DOHH2 (cell line): ENCODE measurements around the gene CALML3.

Experiments
- H3F3A ChIP-seq: fragments of 200-600 bp; sonication (generic), shearing (Covaris generic); 2 replicates; pipeline ENCODE4 v1.6.0; 2016; ENCODE audit warnings: antibody characterized with exemption, mild to moderate bottlenecking; ENCODE audit not compliant: control insufficient read depth, insufficient read depth
- H3K27ac ChIP-seq: fragments of 200-600 bp; sonication (generic); 2 replicates; pipeline ENCODE4 v1.5.1; 2014; ENCODE audit warnings: low read depth, mild to moderate bottlenecking, low read length, moderate library complexity
- H3K27me3 ChIP-seq: fragments of 200-600 bp; sonication (generic); 2 replicates; pipeline ENCODE4 v1.6.1; 2014; ENCODE audit warnings: mild to moderate bottlenecking, low read length, mixed read lengths; ENCODE audit not compliant: control insufficient read depth
- H3K36me3 ChIP-seq: fragments of 200-600 bp; sonication (generic); 2 replicates; pipeline ENCODE4 v1.6.1; 2014; ENCODE audit warnings: mild to moderate bottlenecking, low read length, moderate library complexity, mixed read lengths; ENCODE audit not compliant: control insufficient read depth
- H3K4me1 ChIP-seq: fragments of 200-600 bp; sonication (generic); 2 replicates; pipeline ENCODE4 v1.6.1; 2014; ENCODE audit warnings: mild to moderate bottlenecking, low read length, mixed read lengths; ENCODE audit not compliant: control insufficient read depth
- H3K4me2 ChIP-seq: fragments of 200-600 bp; sonication (generic); 2 replicates; pipeline ENCODE4 v1.6.0; 2014; ENCODE audit warnings: mild to moderate bottlenecking, low read length, moderate library complexity
- H3K4me3 ChIP-seq: fragments of 200-600 bp; sonication (generic); 2 replicates; pipeline ENCODE4 v1.5.1; 2014; ENCODE audit warnings: mild to moderate bottlenecking, low read length, mixed read lengths
- H3K79me2 ChIP-seq: fragments of 200-600 bp; sonication (generic); 2 replicates; pipeline ENCODE4 v1.6.1; 2014; ENCODE audit warnings: mild to moderate bottlenecking, low read length, mixed read lengths; ENCODE audit not compliant: control insufficient read depth
- H3K9me2 ChIP-seq: fragments of 200-600 bp; sonication (generic); replicated peaks from 2 replicates; pipeline ENCODE4 v1.6.1; 2014; ENCODE audit warnings: mild to moderate bottlenecking, low read length, mixed read lengths; ENCODE audit not compliant: control insufficient read depth
- H3K9me3 ChIP-seq: fragments of 200-600 bp; sonication (generic); 2 replicates; pipeline ENCODE4 v1.6.1; 2014; ENCODE audit warnings: antibody characterized with exemption, low read length, mixed read lengths; ENCODE audit not compliant: control insufficient read depth, insufficient read depth
- H4K20me1 ChIP-seq: fragments of 200-600 bp; sonication (generic); 2 replicates; pipeline ENCODE4 v1.6.0; 2014; ENCODE audit warnings: low read depth, mild to moderate bottlenecking, antibody characterized with exemption, low read length, moderate library complexity; ENCODE audit not compliant: control insufficient read depth, insufficient read depth
- CTCF ChIP-seq: fragments of 200-600 bp; sonication (generic); IDR thresholded peaks from one replicate; pipeline ENCODE4 v1.5.1; 2014; ENCODE audit warnings: antibody characterized with exemption, mild to moderate bottlenecking, low read depth, low read length; ENCODE audit not compliant: poor library complexity, severe bottlenecking
- EZH2phosphoT487 ChIP-seq: fragments of 200-600 bp; sonication (generic); IDR thresholded peaks from 2 replicates; pipeline ENCODE4 v1.6.1; 2017; ENCODE audit warnings: borderline replicate concordance, mild to moderate bottlenecking, antibody characterized with exemption, low read length, moderate library complexity, mixed read lengths

CALML3 gene

GRCh38 chr10:5515948-5516761, 8.6 kb upstream of the CALML3 start:
- H3K36me3 ChIP-seq = no peaks in the 10 kb centered on the region
- no peak overlapping the region for H3K27ac ChIP-seq
- H3K27me3 ChIP-seq = peaks cover 13% of the 10 kb centered on the region; the same call in 1 of the 2 replicates
- no peaks in the 10 kb centered on the region for H3K4me1 ChIP-seq
- no peak overlapping the region for H3K4me2 ChIP-seq
- no peaks in the 10 kb centered on the region for H3F3A ChIP-seq
- TF ChIP-seq EZH2phosphoT487 = no peak
- TF ChIP-seq CTCF = no peak
- H3K9me3 ChIP-seq = no peaks in the 10 kb centered on the region
- H3K79me2 ChIP-seq = no peaks in the 10 kb centered on the region
- no peaks in the 10 kb centered on the region for H4K20me1 ChIP-seq
- no peaks in the 10 kb centered on the region for H3K9me2 ChIP-seq
- H3K4me3 ChIP-seq = no peak overlapping the region

- Histone ChIP-seq H3K27ac (no peak overlapping the region), H3K4me3 (no peak overlapping the region), H3F3A (no peaks in the 10 kb centered on the region), H3K79me2 (no peaks in the 10 kb centered on the region), H3K4me2 (no peak overlapping the region), H3K4me1 (no peaks in the 10 kb centered on the region), H4K20me1 (no peaks in the 10 kb centered on the region), H3K9me2 (no peaks in the 10 kb centered on the region), H3K27me3 (peaks cover 13% of the 10 kb centered on the region; the same call in 1 of the 2 replicates), H3K9me3 (no peaks in the 10 kb centered on the region), H3K36me3 (no peaks in the 10 kb centered on the region)
- TF ChIP-seq CTCF (no peak), EZH2phosphoT487 (no peak)
Measured at GRCh38 chr10:5517546-5517945, 7.2 kb upstream of the CALML3 start.

- Histone ChIP-seq H3K79me2 (no peaks in the 10 kb centered on the region), H3K36me3 (no peaks in the 10 kb centered on the region), H3K27ac (no peak overlapping the region), H3K4me2 (no peak overlapping the region), H3F3A (no peaks in the 10 kb centered on the region), H3K9me3 (no peaks in the 10 kb centered on the region), H3K4me3 (no peak overlapping the region), H3K4me1 (no peaks in the 10 kb centered on the region), H4K20me1 (no peaks in the 10 kb centered on the region), H3K27me3 (peaks cover 13% of the 10 kb centered on the region; the same call in 1 of the 2 replicates), H3K9me2 (no peaks in the 10 kb centered on the region)
- TF ChIP-seq CTCF (no peak), EZH2phosphoT487 (no peak)
Measured at GRCh38 chr10:5518143-5518542, 6.6 kb upstream of the CALML3 start.
